ENCODE results near the gene ADCK1.

GRCh38 chr14:77848031-77848430, 48.1 kb downstream of the ADCK1 start:
- no peak for TF ChIP-seq REST (IDR thresholded peaks at IDR 0.05; ENCODE audit: insufficient read depth in 1 of 2, low read depth in 2 of 2, low read length in 1 of 2)
- no peak for TF ChIP-seq CTCF (IDR thresholded peaks at IDR 0.05)
